HG03521 (cell line): ENCODE measurements around the gene STIMATE.

ENCODE experiments used
- ATAC-seq: cut with Tn5 transposase; IDR thresholded peaks from one replicate; pipeline ENCODE4 v1.9.1; 2021; ENCODE audit warnings: mild to moderate bottlenecking, moderate library complexity; ENCODE audit not compliant: unreplicated experiment

STIMATE gene

GRCh38 chr3:52824037-52824436, 73.3 kb downstream of the STIMATE start:
- ATAC-seq, result no peak

GRCh38 chr3:52822363-52822762, 75.0 kb downstream of the STIMATE start:
- ATAC-seq, result no peak

GRCh38 chr3:52820736-52821135, 76.6 kb downstream of the STIMATE start:
- no peak for ATAC-seq

GRCh38 chr3:52819936-52820335, 77.4 kb downstream of the STIMATE start:
- ATAC-seq, result no peak

- no peak for ATAC-seq
These were observed 79.5 kb downstream of the STIMATE start for GRCh38 chr3:52817860-52818259.

GRCh38 chr3:52817221-52817620, 80.1 kb downstream of the STIMATE start:
- ATAC-seq, result no peak

GRCh38 chr3:52816654-52817053, 80.7 kb downstream of the STIMATE start:
- no peak for ATAC-seq

- ATAC-seq, result no peak
These were observed 81.1 kb downstream of the STIMATE start for GRCh38 chr3:52816199-52816598.

- no peak for ATAC-seq
These were observed 83.5 kb downstream of the STIMATE start for GRCh38 chr3:52813810-52814209.

GRCh38 chr3:52811452-52812011, 85.8 kb downstream of the STIMATE start:
- ATAC-seq, result no peak

- no peak for ATAC-seq
These were observed 86.4 kb downstream of the STIMATE start for GRCh38 chr3:52810923-52811322.

- ATAC-seq, result no peak
These were observed 87.5 kb downstream of the STIMATE start for GRCh38 chr3:52809662-52810377.

- ATAC-seq, result no peak
These were observed 88.2 kb downstream of the STIMATE start for GRCh38 chr3:52809149-52809548.

GRCh38 chr3:52805270-52806039, 91.9 kb downstream of the STIMATE start:
- no peak for ATAC-seq

- no peak for ATAC-seq
These were observed 95.5 kb downstream of the STIMATE start for GRCh38 chr3:52801839-52802238.

GRCh38 chr3:52800079-52800478, 97.3 kb downstream of the STIMATE start:
- no peak for ATAC-seq

GRCh38 chr3:52798978-52799476, 98.3 kb downstream of the STIMATE start:
- ATAC-seq, result no peak

- ATAC-seq, result no peak
These were observed 98.9 kb downstream of the STIMATE start for GRCh38 chr3:52798376-52798977.

GRCh38 chr3:52796411-52796810, 100.9 kb downstream of the STIMATE start:
- ATAC-seq, result no peak

- no peak for ATAC-seq
These were observed 101.9 kb downstream of the STIMATE start for GRCh38 chr3:52795298-52795900.

GRCh38 chr3:52794612-52795099, 102.7 kb downstream of the STIMATE start, which contains the start of gene ITIH3:
Gene ITIH3, plus strand, starts transcription at chr3:52794796. Its CDS starts 8 bp downstream, at chr3:52794804.
- ATAC-seq, result no peak
